IMR-90 (cell line): ENCODE results near the gene CKAP2.

Experiments
- BHLHE40 ChIP-seq: fragments of 150-350 bp; IDR thresholded peaks from 2 replicates; pipeline ENCODE4 v1.6.1; 2016; ENCODE audit warnings: mild to moderate bottlenecking, low read depth, low read length
- CTCF ChIP-seq: conservative IDR thresholded peaks from 2 replicates; pipeline ENCODE4 v1.5.1; 2012; ENCODE audit warnings: mild to moderate bottlenecking, low read depth, low read length, improper control_type of control experiment
- ELK1 ChIP-seq: fragments of 150-350 bp; IDR thresholded peaks from 2 replicates; pipeline ENCODE4 v1.6.1; 2016; ENCODE audit warnings: low read depth, mild to moderate bottlenecking, low read length, moderate library complexity, borderline replicate concordance
- FOS ChIP-seq: fragments of 150-350 bp; IDR thresholded peaks from 2 replicates; pipeline ENCODE4 v1.6.1; 2016; ENCODE audit warnings: low read depth, low read length
- MAFK ChIP-seq: IDR thresholded peaks from 2 replicates; pipeline ENCODE4 v1.6.1; 2012; ENCODE audit warnings: low read depth, low read length, improper control_type of control experiment
- MAZ ChIP-seq: IDR thresholded peaks from 2 replicates; pipeline ENCODE4 v1.6.1; 2012; ENCODE audit warnings: low read depth, mild to moderate bottlenecking, low read length, improper control_type of control experiment, moderate library complexity, borderline replicate concordance
- MXI1 ChIP-seq: IDR thresholded peaks from 2 replicates; pipeline ENCODE4 v1.6.1; 2012; ENCODE audit warnings: low read depth, mild to moderate bottlenecking, low read length, moderate library complexity, borderline replicate concordance
- POLR2A ChIP-seq: IDR thresholded peaks from 2 replicates; pipeline ENCODE4 v1.6.1; 2012; ENCODE audit warnings: mild to moderate bottlenecking, low read depth, low read length
- RCOR1 ChIP-seq: IDR thresholded peaks from 2 replicates; pipeline ENCODE4 v1.6.1; 2012; ENCODE audit warnings: mild to moderate bottlenecking, low read length, improper control_type of control experiment; ENCODE audit not compliant: insufficient replicate concordance
- RFX5 ChIP-seq: IDR thresholded peaks from 2 replicates; pipeline ENCODE4 v1.8.0; 2012; ENCODE audit warnings: low read depth, mild to moderate bottlenecking, low read length, moderate library complexity
- SMC3 ChIP-seq: fragments of 150-350 bp; IDR thresholded peaks from 2 replicates; pipeline ENCODE4 v1.6.1; 2016; ENCODE audit warnings: low read depth, mild to moderate bottlenecking, antibody characterized with exemption, low read length, moderate library complexity
- USF2 ChIP-seq: fragments of 150-350 bp; IDR thresholded peaks from 2 replicates; pipeline ENCODE4 v1.6.1; 2017; ENCODE audit warnings: mild to moderate bottlenecking, antibody characterized with exemption, low read length, low read depth

GRCh38 chr13:52421216-52421615, 34.1 kb upstream of the CKAP2 start:
- TF ChIP-seq RCOR1 (no peak), CTCF (no peak), POLR2A (no peak), SMC3 (no peak), RFX5 (no peak), MAFK (no peak), ELK1 (no peak), MXI1 (no peak), FOS (no peak), USF2 (no peak), BHLHE40 (no peak), MAZ (no peak)
